Non-pigmented ciliary epithelial cell (primary cell): ENCODE results near the gene FERMT1.
"Not testable (repeated sequence)": the region's sequence is repeated elsewhere in the genome, so short reads cannot be mapped to it uniquely, and the experiment has no call there.

ENCODE experiments used
- DNase-seq: peaks from one replicate; pipeline ENCODE4 v3.0.0-alpha.2; 2010; ENCODE audit warnings: low read depth

Gene FERMT1

DNA sequence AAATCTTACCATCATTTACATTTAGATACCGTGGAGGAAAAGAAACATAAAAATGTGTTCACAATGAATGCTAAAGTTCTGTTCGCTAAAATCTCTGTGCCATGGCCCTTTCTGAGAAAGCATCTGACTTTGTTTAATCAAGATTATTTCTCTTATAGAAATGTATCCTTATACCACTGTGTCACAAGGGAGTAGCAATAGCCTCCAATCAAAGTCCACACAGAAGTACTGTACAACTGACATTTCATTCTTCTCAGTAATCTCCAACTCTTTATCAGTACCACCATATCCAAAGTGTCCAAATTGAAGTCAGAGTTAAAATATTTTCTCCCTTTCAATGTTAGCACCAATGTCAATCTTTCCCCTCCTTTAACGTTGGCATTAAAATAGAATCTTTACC is 6.1 kb downstream of the FERMT1 start:
- DNase-seq: no peak

DNA sequence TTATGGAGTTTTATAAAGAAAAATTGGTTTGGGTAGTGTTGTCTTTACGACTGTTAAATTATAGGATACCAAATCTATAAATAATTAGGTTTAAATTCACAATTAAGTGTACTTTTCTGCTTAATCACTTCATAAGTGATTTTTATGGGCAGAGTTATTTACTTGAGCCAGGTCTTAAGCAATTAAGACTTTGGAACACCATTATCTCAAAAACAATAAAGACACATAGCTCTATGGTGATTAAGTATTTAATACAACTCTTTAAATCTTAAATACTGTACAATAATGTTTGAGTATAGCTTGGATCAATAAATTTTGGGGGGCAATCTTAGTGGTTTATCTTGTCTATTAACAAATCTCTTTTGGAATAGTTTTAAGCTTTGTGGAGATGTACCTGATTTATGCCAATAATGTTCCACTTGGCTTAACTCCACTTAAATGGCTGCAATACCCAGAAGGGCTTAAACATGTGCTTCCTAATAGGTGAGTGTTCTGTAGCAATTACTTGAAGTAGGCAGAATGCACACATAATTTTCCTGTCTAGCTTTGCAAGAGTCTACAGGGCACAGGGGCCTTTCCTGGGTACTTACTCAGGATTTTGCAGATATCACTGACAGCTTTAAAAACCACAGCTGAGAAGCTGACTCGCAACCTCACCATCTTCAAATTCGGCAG is 7.5 kb downstream of the FERMT1 start:
- DNase-seq: no peak

- no peak for DNase-seq
These were observed 8.1 kb downstream of the FERMT1 start for GRCh38 chr20:6114696-6115095.

GRCh38 chr20:6113951-6114350 is 8.9 kb downstream of the FERMT1 start:
- DNase-seq: no peak

GRCh38 chr20:6112965-6113364 is 9.9 kb downstream of the FERMT1 start:
- not testable (repeated sequence) for DNase-seq

DNA sequence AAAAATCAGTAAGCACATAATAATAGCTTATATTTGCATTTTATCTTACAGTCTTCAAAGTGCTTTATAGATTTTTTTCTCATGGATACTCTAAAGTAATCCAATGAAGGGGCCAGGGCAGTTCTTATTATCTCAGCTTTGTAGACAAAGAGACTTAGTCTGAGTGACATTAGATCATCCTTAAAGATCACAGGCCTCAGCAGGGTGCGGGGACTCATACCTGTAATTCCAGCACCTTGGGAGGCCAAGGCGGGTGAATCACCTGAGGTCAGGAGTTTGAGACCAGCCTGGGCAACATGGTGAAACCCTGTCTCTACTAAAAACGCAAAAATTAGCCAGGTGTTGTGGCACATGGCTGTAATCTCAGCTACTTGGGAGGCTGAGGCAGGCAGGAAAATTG is 14.5 kb downstream of the FERMT1 start:
- DNase-seq: no peak

- DNase-seq: no peak
These were observed 18.2 kb downstream of the FERMT1 start for GRCh38 chr20:6104493-6105188.

- no peak for DNase-seq
These were observed 19.5 kb downstream of the FERMT1 start for GRCh38 chr20:6103301-6103700.

- DNase-seq: no peak
These were observed 21.5 kb downstream of the FERMT1 start for GRCh38 chr20:6101346-6101745.

GRCh38 chr20:6100246-6100645 is 22.6 kb downstream of the FERMT1 start:
- DNase-seq: no peak

DNA sequence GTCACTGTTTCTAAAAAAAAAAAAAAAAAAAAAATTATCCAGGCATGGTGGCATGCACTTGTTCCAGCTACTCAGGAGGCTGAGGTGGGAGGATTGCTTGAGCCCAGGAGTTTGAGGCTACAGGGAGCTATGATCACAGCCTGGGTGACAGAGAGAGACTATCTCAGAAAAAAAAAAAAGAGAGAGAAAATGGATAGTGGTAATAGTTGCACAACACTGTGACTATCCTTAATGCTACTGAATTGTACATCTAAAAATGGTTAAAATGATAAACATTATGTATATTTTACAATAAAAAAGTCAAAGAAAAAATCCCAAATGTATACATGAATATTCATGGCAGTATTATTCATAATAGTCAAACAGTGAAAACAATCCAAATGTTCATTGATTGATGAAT is 23.0 kb downstream of the FERMT1 start:
- no peak for DNase-seq

GRCh38 chr20:6095409-6095808 is 27.4 kb downstream of the FERMT1 start:
- no peak for DNase-seq

GRCh38 chr20:6094565-6094964 is 28.3 kb downstream of the FERMT1 start:
- no peak for DNase-seq

- no peak for DNase-seq
These were observed 28.8 kb downstream of the FERMT1 start for GRCh38 chr20:6094063-6094462.

DNA sequence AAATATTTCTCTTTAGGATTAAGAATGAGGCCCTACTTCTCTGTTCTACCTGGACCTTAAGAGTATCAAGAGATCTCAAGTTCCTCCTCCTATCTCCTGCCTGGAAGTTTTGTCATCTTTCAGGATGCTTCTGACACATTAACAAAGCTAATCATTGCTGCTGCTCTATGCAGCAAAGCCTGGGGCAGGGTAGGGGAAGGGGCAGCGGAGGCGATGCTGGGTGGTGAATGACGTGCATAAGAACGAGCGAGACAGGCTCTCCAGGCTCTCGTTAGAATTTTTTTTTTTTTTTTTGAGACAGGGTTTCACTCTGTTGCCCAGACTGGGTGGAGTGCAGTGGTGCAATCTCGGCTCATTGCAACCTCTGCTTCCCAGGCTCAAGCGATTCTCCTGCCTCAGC is 31.2 kb downstream of the FERMT1 start:
- no peak for DNase-seq

DNA sequence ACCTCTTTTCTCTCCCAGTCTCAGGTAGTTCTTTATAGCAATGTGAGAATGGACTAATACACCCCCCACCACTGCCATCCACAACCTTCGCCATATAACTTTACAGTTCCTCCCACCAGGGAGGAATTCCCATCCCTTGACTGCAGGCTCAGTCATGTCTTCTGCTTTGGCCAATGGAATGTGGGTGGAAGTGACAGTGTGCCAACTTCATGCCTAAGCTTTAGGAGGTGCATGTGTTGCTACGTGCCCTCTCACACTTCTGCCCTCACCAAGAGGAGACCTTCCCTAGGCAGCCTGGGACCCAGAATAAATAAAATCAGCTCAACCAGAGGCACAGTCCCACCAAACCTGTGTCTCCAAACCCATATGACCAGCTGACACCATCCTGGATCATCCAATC is 36.0 kb downstream of the FERMT1 start:
- no peak for DNase-seq

GRCh38 chr20:6083926-6084325 is 38.9 kb downstream of the FERMT1 start:
- no peak for DNase-seq

- DNase-seq: peak; percentile 6
These were observed 41.6 kb downstream of the FERMT1 start for GRCh38 chr20:6081236-6081635.

DNA sequence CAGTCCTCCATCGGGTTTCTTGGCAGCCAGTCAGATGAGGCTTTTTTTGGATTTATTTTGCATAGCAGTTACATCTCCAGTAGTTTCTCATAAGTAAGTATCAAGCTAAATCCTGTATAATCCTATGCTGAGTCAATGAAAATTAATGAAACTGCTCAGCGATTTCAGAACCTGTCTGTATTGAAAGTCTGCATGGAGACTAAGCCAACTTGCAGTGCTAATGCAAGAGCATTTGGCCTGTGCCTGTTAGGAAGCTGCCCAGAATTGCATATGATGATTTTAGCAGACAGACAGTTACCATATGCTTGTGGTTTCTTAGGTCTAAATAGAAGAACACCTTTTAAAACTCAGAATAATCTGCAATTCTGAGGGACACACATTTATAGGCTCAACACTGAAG is 43.8 kb downstream of the FERMT1 start:
- no peak for DNase-seq

- DNase-seq: no peak
These were observed 47.2 kb downstream of the FERMT1 start for GRCh38 chr20:6075428-6076219.

- no peak for DNase-seq
These were observed 48.0 kb downstream of the FERMT1 start for GRCh38 chr20:6074784-6075183.

- no peak for DNase-seq
These were observed 48.7 kb downstream of the FERMT1 start for GRCh38 chr20:6074145-6074561.
